Astrocyte (in vitro differentiated cells and primary cell): ENCODE results near the gene RAB6A.

Experiments
- EZH2 ChIP-seq: IDR thresholded peaks from 2 replicates; pipeline ENCODE4 v1.6.1; 2012; ENCODE audit warnings: mild to moderate bottlenecking, low read length, inconsistent platforms; ENCODE audit not compliant: insufficient read depth
- TF ChIP-seq, protein P1 (sequence below): IDR thresholded peaks from 2 replicates; pipeline ENCODE4 v1.5.1; 2011; ENCODE audit warnings: low read depth, mild to moderate bottlenecking, inconsistent platforms, low read length, moderate library complexity; ENCODE audit not compliant: insufficient read depth

GRCh38 chr11:73647459-73648100 lies 113.3 kb downstream of the RAB6A start:
- no peak for TF ChIP-seq EZH2
- TF ChIP-seq, protein P1, sequence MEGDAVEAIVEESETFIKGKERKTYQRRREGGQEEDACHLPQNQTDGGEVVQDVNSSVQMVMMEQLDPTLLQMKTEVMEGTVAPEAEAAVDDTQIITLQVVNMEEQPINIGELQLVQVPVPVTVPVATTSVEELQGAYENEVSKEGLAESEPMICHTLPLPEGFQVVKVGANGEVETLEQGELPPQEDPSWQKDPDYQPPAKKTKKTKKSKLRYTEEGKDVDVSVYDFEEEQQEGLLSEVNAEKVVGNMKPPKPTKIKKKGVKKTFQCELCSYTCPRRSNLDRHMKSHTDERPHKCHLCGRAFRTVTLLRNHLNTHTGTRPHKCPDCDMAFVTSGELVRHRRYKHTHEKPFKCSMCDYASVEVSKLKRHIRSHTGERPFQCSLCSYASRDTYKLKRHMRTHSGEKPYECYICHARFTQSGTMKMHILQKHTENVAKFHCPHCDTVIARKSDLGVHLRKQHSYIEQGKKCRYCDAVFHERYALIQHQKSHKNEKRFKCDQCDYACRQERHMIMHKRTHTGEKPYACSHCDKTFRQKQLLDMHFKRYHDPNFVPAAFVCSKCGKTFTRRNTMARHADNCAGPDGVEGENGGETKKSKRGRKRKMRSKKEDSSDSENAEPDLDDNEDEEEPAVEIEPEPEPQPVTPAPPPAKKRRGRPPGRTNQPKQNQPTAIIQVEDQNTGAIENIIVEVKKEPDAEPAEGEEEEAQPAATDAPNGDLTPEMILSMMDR, result no peak
